HG03565 (cell line): ENCODE data around the gene DLGAP4.
"Not testable (repeated sequence)": the region's sequence is repeated elsewhere in the genome, so short reads cannot be mapped to it uniquely, and the experiment has no call there.

Experiments
- ATAC-seq: cut with Tn5 transposase; IDR thresholded peaks from one replicate; pipeline ENCODE4 v1.9.1; 2021; ENCODE audit warnings: mild to moderate bottlenecking, moderate library complexity; ENCODE audit not compliant: unreplicated experiment

Gene DLGAP4

GRCh38 chr20:36370991-36371790, 65.1 kb downstream of the DLGAP4 start:
- no peak for ATAC-seq

DNA sequence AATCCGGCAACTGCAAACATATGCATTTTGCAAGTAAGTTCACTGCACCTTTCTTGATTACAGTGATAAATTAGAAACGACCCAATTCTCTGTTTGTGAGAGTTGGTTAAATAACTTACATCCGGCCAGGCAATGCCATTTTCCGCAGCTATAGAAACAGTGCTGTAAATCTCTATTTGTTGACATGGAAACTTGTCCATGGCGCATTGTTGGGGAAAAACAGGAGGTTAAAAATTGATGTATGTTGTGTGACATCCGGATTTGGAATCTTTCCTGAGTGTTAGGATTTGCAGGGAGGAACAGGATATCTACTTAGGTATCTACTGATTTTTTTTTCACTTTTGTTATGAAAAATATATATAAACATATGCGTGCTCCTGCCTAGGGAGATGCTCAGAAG, 66.5 kb downstream of the DLGAP4 start:
- ATAC-seq = no peak

GRCh38 chr20:36373089-36373488, 67.0 kb downstream of the DLGAP4 start:
- ATAC-seq = no peak

DNA sequence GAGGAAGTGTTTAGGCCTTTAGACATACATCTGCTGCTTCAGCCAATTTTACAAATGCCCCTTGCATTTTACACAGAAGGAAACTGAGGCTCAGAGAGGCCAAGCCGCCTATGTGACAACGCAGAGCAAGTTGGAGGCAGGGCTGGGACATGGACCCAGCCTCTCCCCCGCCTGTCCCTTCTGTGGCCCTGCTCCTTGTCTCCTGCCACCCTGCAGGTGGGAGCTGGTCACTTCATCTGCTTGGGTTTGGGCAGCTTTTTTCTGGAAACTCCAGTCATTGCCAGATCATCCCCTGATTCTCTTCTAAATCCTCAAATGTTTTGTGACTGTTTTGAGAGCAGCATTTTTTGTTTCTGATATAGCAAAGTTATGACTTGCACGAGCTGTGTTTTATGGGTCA, 68.9 kb downstream of the DLGAP4 start:
- ATAC-seq = no peak

DNA sequence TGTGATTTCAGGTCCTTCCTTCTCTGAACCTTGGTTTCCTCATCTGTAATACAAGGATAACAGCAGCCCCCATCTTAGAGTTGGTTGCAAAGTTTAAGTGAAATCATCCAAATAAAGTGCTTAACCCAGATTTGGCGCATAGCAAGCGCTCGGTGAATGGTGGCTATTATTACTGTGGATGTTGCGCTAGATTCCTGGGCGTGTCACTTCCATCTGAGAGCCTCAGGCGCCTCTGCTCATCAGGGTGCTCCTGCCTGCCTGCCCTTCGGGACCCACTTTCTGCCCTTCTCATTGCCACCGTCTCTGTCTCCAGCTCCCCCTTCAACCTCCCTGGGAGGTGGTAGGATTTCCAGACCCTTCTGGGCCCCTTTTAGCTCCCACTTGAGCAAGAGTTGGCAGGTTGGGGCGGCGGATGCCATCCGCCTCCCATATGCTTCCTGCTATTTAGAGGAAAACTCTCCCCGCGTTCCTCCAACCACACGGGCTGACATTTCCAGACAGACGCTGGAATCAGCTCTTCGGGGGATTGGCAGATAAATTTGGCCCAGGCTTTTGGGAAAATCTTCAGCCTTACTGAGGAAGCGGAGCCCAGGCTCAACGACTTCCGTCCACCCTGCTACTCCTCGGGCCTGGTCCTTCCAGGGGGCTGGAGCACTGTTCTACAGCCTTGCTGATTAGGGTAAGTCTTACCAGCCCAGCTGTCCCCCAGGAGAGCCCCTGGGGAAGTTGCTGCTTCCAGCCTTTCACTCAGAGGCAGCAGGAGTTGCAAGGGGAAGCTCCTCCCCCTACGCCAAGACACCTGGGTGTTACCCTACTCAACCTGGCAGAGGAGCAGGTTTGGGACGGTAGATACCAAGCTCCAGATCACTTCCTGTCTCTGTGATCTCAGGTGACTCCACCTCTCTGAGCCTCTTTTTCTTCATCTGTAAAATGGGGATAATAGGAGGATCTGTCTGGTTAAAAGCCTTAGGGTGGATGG, 71.5 kb downstream of the DLGAP4 start:
- ATAC-seq = no peak

- ATAC-seq = no peak
Measured at GRCh38 chr20:36378686-36379085, 72.5 kb downstream of the DLGAP4 start.

- not testable (repeated sequence) for ATAC-seq
Measured at GRCh38 chr20:36379914-36380313, 73.8 kb downstream of the DLGAP4 start.

- ATAC-seq = no peak
Measured at GRCh38 chr20:36384022-36384619, 78.0 kb downstream of the DLGAP4 start.

DNA sequence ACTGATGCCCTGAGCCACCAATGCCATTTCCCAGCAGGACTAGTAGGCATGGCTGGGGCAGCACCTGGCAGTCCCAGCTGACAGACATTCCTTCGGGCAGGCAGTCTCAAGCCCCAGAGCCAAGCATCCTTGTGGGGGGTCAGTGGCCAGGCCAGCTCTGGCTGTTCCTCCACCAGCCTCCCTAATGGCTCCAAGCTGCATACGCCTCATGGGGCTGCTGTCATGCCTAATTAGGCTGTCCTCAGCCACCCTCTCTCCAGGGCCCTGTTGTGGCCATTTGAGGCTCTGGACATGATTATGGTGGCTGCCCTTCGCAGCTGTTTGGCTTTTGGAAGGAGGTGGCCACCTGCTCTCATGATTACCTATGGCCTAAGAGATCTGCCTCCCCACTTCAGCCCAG, 79.4 kb downstream of the DLGAP4 start:
- no peak for ATAC-seq

DNA sequence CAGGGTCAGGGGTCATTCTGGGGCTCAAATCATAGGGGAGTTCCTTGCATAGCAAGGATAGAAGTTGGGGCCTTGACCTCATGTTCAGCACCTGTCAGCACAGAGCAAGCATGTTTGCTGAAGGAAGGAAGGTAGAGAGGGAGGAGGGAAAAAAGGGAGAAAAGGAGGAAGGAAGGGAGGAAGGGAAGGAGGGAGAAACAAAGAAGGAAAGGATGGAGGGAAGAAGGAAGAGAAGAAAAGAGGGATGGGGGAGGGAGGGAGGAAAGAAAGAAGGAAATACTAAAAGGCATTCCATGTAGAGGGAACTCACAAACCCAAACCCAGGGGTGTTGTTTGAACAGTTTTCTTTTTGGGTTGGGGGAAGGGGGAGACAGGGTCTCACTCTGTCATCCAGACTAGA, 80.1 kb downstream of the DLGAP4 start:
- no peak for ATAC-seq

- ATAC-seq = no peak
Measured at GRCh38 chr20:36390269-36390668, 84.1 kb downstream of the DLGAP4 start.

DNA sequence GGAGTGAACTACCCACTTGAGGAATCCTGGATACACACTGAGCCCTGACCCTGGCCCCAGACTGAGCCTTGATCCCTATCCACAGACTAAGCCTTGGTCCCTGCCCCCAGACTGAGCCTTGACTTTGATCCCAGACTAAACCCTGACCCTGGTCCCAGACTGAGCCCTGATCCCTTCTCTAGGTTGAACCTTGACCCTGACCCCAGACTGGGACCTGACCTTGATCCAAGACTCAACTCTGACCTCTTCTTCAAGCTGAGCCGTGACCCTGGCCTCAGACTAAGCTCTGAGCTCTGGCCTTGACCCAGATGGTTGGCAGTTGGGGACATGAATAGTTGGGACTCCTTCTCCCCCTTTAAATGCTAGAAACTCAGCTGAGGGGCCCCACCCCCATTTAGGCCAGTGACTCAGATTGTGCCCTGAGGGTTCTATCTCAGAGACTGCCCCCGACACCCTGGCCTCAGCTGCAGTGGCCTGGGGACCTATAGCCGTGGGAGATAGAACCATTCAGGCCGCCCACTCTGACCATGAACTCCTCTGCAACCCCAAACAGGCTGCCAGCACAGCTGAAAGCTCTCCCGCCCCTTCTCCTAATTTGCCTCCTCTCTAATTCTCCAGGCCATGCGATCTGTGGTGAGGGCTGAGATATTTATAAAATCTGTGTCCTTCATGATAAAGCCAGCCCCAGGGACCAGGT, 84.7 kb downstream of the DLGAP4 start:
- ATAC-seq = no peak

- ATAC-seq = no peak
Measured at GRCh38 chr20:36391456-36391855, 85.3 kb downstream of the DLGAP4 start.

GRCh38 chr20:36391955-36392354, 85.8 kb downstream of the DLGAP4 start:
- ATAC-seq = no peak

DNA sequence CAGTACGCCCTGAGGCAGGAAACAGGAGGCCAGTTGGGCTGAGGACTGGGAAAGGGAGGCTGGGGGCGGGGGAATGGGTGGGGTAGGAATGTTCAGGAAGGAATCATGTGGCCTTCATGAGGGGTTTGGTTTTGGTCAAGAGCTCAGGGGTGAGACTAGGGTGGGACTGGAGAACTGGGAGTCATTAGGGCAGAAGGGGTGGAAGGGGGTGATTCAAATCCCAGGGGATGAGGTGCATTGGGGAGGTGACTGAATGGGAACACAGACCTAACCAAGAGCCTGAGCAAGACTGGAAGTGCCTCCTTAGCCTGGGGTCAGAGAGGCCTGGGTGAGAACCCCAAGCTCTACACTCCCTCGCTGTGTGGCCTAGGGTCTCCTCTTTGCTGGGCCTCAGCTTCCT, 86.8 kb downstream of the DLGAP4 start:
- no peak for ATAC-seq

- no peak for ATAC-seq
Measured at GRCh38 chr20:36394340-36394965, 88.3 kb downstream of the DLGAP4 start.

- ATAC-seq = no peak
Measured at GRCh38 chr20:36396340-36396739, 90.2 kb downstream of the DLGAP4 start.

DNA sequence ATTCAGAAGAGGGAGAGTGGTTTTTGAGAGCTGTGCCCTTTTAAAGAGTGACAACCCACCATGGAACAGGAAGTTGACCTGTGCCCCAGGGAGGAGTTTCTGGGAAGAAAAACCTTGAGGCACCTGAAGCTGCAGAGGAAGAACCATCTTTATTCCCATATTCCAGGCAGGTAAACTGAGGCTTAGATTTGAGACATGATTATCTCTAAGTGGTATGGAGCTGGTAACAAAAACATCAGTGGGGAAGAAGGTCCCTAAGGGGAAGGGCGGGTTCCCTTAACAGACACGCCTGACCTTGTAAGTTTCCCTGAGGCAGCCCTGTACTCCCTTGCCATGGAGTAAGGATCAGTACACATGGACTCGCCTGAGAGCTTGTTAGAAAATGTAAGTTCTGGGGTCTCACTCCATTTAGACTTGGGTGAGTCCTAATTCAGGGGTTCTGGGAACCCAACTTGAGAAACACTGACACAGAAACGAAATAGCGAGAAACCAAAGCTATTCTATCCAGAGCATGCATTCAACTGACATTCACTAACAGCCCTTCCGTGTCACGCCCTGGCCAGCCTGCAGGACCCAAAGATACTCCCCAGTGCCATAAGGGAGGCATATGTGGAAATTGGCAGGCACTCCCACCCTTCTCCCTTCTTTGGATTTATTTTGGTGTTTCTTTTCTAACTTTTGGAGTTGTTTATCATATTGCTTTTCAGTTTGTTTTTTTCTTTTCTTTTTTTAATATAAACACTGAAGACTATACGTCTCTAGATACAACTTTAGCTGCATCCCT, 90.9 kb downstream of the DLGAP4 start:
- no peak for ATAC-seq

GRCh38 chr20:36398515-36398914, 92.4 kb downstream of the DLGAP4 start:
- ATAC-seq = no peak
